ENCODE results near the gene LGI4.

LGI4 gene

GRCh38 chr19:35117116-35117515 is 17.7 kb downstream of the LGI4 start:
- TF ChIP-seq ESRRG (CRISPR knock-in tag; IDR thresholded peaks at IDR 0.05) (no peak), TCF4 (CRISPR knock-in tag; IDR thresholded peaks at IDR 0.05; ENCODE audit: borderline replicate concordance) (no peak), BACH2 (CRISPR knock-in tag; IDR thresholded peaks at IDR 0.05; ENCODE audit: borderline replicate concordance) (no peak), ZNF8 (CRISPR knock-in tag; IDR thresholded peaks at IDR 0.05) (no peak), ZFP30 (CRISPR knock-in tag; IDR thresholded peaks at IDR 0.05) (no peak), TSHZ2 (CRISPR knock-in tag; IDR thresholded peaks at IDR 0.05) (no peak), TOX (CRISPR knock-in tag; IDR thresholded peaks at IDR 0.05; ENCODE audit: borderline replicate concordance) (no peak), ARNTL (CRISPR knock-in tag; IDR thresholded peaks at IDR 0.05; ENCODE audit: borderline replicate concordance, low read depth) (no peak), ZNF565 (CRISPR knock-in tag; conservative IDR thresholded peaks at IDR 0.05; ENCODE audit: low read depth) (no peak), CSRNP3 (CRISPR knock-in tag; IDR thresholded peaks at IDR 0.05) (no peak), ISL1 (CRISPR knock-in tag; IDR thresholded peaks at IDR 0.05) (no peak)
- no peak for ATAC-seq

GRCh38 chr19:35116072-35116801 is 18.6 kb downstream of the LGI4 start:
- no peak for ATAC-seq
- no peak for TF ChIP-seq CSDC2 (CRISPR knock-in tag; IDR thresholded peaks at IDR 0.05)
- no peak for TF ChIP-seq GLIS3 (CRISPR knock-in tag; IDR thresholded peaks at IDR 0.05)
- TF ChIP-seq RARB (CRISPR knock-in tag; IDR thresholded peaks at IDR 0.05) = no peak
- TF ChIP-seq ISL1 (CRISPR knock-in tag; IDR thresholded peaks at IDR 0.05) = no peak
- TF ChIP-seq BACH2 (CRISPR knock-in tag; IDR thresholded peaks at IDR 0.05; ENCODE audit: borderline replicate concordance) = no peak
- TF ChIP-seq ARNTL (CRISPR knock-in tag; IDR thresholded peaks at IDR 0.05; ENCODE audit: borderline replicate concordance, low read depth) = no peak
- no peak for TF ChIP-seq ZNF8 (CRISPR knock-in tag; IDR thresholded peaks at IDR 0.05)
- TF ChIP-seq ZC3H10 (CRISPR knock-in tag; IDR thresholded peaks at IDR 0.05) = no peak
- no peak for TF ChIP-seq ESRRG (CRISPR knock-in tag; IDR thresholded peaks at IDR 0.05)
- no peak for TF ChIP-seq ZNF565 (CRISPR knock-in tag; conservative IDR thresholded peaks at IDR 0.05; ENCODE audit: low read depth)
- TF ChIP-seq SNAI2 (CRISPR knock-in tag; IDR thresholded peaks at IDR 0.05) = no peak
- TF ChIP-seq ZNF70 (CRISPR knock-in tag; IDR thresholded peaks at IDR 0.05) = no peak
- TF ChIP-seq ZFP3 (CRISPR knock-in tag; IDR thresholded peaks at IDR 0.05) = no peak

GRCh38 chr19:35115177-35115951 is 19.5 kb downstream of the LGI4 start, which contains the start of gene FXYD3:
FXYD3 (plus strand) TSS chr19:35115823; CDS start chr19:35119377, 3,554 bp downstream.
- no peak for ATAC-seq
- TF ChIP-seq ARNTL (CRISPR knock-in tag; IDR thresholded peaks at IDR 0.05; ENCODE audit: borderline replicate concordance, low read depth) (no peak), ZFP30 (CRISPR knock-in tag; IDR thresholded peaks at IDR 0.05) (no peak), TSHZ2 (CRISPR knock-in tag; IDR thresholded peaks at IDR 0.05) (no peak), RARB (CRISPR knock-in tag; IDR thresholded peaks at IDR 0.05) (no peak), ZFP3 (CRISPR knock-in tag; IDR thresholded peaks at IDR 0.05) (no peak), TOX (CRISPR knock-in tag; IDR thresholded peaks at IDR 0.05; ENCODE audit: borderline replicate concordance) (no peak), ZNF8 (CRISPR knock-in tag; IDR thresholded peaks at IDR 0.05) (no peak), ESRRG (CRISPR knock-in tag; IDR thresholded peaks at IDR 0.05) (no peak), ZC3H10 (CRISPR knock-in tag; IDR thresholded peaks at IDR 0.05) (no peak), TCF4 (CRISPR knock-in tag; IDR thresholded peaks at IDR 0.05; ENCODE audit: borderline replicate concordance) (no peak), ZNF70 (CRISPR knock-in tag; IDR thresholded peaks at IDR 0.05) (no peak), ISL1 (CRISPR knock-in tag; IDR thresholded peaks at IDR 0.05) (no peak), OSR1 (CRISPR knock-in tag; IDR thresholded peaks at IDR 0.05) (no peak), POU6F1 (CRISPR knock-in tag; IDR thresholded peaks at IDR 0.05; ENCODE audit: borderline replicate concordance, low read depth) (no peak), CSDC2 (CRISPR knock-in tag; IDR thresholded peaks at IDR 0.05) (no peak), PPARA (CRISPR knock-in tag; IDR thresholded peaks at IDR 0.05; ENCODE audit: borderline replicate concordance) (no peak), SNAI2 (CRISPR knock-in tag; IDR thresholded peaks at IDR 0.05) (no peak), BACH2 (CRISPR knock-in tag; IDR thresholded peaks at IDR 0.05; ENCODE audit: borderline replicate concordance) (no peak), GLIS3 (CRISPR knock-in tag; IDR thresholded peaks at IDR 0.05) (no peak), PATZ1 (CRISPR knock-in tag; IDR thresholded peaks at IDR 0.05; ENCODE audit: borderline replicate concordance) (no peak)
